Measurements from ENCODE around the gene RMND5A. TPM values are rescaled to one million over a fixed set of nuclear protein-coding genes. Genes with fewer than 3 reads are reported as not detected.

RMND5A gene
- total and polyA plus RNA-seq, 2 donors from 2014 or later = 13.9 to 33.6 TPM

GRCh38 chr2:86807468-86808275 lies 87.6 kb downstream of the RMND5A start:
- TF ChIP-seq, protein P1, sequence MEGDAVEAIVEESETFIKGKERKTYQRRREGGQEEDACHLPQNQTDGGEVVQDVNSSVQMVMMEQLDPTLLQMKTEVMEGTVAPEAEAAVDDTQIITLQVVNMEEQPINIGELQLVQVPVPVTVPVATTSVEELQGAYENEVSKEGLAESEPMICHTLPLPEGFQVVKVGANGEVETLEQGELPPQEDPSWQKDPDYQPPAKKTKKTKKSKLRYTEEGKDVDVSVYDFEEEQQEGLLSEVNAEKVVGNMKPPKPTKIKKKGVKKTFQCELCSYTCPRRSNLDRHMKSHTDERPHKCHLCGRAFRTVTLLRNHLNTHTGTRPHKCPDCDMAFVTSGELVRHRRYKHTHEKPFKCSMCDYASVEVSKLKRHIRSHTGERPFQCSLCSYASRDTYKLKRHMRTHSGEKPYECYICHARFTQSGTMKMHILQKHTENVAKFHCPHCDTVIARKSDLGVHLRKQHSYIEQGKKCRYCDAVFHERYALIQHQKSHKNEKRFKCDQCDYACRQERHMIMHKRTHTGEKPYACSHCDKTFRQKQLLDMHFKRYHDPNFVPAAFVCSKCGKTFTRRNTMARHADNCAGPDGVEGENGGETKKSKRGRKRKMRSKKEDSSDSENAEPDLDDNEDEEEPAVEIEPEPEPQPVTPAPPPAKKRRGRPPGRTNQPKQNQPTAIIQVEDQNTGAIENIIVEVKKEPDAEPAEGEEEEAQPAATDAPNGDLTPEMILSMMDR (IDR thresholded peaks at IDR 0.05; ENCODE audit: borderline replicate concordance, extremely low read depth, insufficient read depth) = no peak
- H3K27ac ChIP-seq (ENCODE audit: low read depth in 2 of 2, low read length in 2 of 2) = no peak overlapping the region
- peak overlapping the region in 2 of 3 donors; percentile 10 to 58 for H3K9ac ChIP-seq (ENCODE audit: low read length in 3 of 3)
- DNase-seq (peak; percentile 66 to 87 (median 75)), FAIRE-seq (no peak)
- peaks cover 0 to 5% (median 0%) of the 10 kb centered on the region in 3 donors for H3K4me1 ChIP-seq (ENCODE audit: control insufficient read depth in 2 of 3, insufficient read depth in 2 of 3, low read depth in 1 of 3, low read length in 3 of 3)
- intact Hi-C loops (cut with DNase I) = no loop called here
- peak overlapping the region; percentile 47 to 64 (median 55) for H3K4me3 ChIP-seq (ENCODE audit: low read length in 3 of 3)
- H3K27me3 ChIP-seq (ENCODE audit: control insufficient read depth, insufficient read depth, low read length) = peaks cover 17% of the 10 kb centered on the region
- H3K36me3 ChIP-seq (ENCODE audit: control insufficient read depth in 2 of 3, insufficient read depth in 3 of 3, low read length in 3 of 3) = no peaks in the 10 kb centered on the region
- H3K9me3 ChIP-seq (ENCODE audit: control insufficient read depth in 2 of 3, insufficient read depth in 1 of 3, low read length in 3 of 3) = no peaks in the 10 kb centered on the region

DNA sequence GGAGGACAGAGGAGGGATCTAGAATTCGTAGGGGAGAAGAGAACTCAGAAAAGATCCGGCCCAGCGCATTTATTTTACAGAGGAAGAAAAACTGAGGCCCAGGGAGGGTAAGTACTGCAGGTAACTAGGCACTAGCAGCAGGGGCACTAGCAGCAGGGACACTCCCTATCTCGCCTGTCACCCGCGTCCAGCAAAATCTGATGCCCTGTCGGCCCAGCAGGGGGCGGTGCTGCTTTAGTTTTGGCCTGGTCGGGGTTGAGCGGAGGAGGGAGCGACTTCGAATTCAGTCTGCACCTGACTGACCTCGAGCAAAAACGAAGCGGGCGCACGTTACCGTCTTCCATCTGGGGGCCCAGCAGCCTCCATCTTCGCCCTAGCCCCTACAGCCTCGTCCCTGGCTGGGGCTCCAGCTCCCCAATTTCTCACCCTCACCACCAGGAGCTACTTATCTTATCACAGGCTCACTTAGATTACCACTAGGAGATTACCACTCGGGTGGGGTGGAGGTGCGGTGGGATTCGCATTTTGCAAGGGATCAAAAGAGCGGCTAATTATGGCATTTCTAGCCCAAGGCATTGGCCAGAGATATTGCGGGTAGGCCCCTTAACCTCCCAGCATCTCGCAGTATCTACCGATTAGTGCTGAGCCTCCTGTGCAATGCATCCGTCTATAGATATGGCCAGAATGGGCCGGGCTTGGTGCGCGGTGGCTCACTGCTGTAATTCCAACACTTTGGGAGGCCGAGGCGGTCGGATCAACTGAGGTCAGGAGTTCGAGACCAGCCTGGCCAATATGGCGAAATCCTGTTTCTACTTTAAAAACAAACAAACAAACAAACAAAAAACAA lies 88.4 kb downstream of the RMND5A start:
- H3K4me3 ChIP-seq (ENCODE audit: low read length in 3 of 3) = peak overlapping the region; percentile 47 to 64 (median 55)
- peaks cover 0 to 5% (median 0%) of the 10 kb centered on the region in 3 donors for H3K4me1 ChIP-seq (ENCODE audit: control insufficient read depth in 2 of 3, insufficient read depth in 2 of 3, low read depth in 1 of 3, low read length in 3 of 3)
- no peaks in the 10 kb centered on the region for H3K36me3 ChIP-seq (ENCODE audit: control insufficient read depth in 2 of 3, insufficient read depth in 3 of 3, low read length in 3 of 3)
- intact Hi-C loops (cut with DNase I) = no loop called here
- no peaks in the 10 kb centered on the region for H3K9me3 ChIP-seq (ENCODE audit: control insufficient read depth in 2 of 3, insufficient read depth in 1 of 3, low read length in 3 of 3)
- H3K27ac ChIP-seq (ENCODE audit: low read depth in 2 of 2, low read length in 2 of 2) = no peak overlapping the region
- TF ChIP-seq, protein P1 (IDR thresholded peaks at IDR 0.05; ENCODE audit: borderline replicate concordance, extremely low read depth, insufficient read depth) = peak; percentile 92
- peak overlapping the region in 1 of 3 donors; percentile 58 for H3K9ac ChIP-seq (ENCODE audit: low read length in 3 of 3)
- DNase-seq (peak; percentile 93 to 96 (median 94)), FAIRE-seq (no peak)
- H3K27me3 ChIP-seq (ENCODE audit: control insufficient read depth, insufficient read depth, low read length) = peaks cover 17% of the 10 kb centered on the region

GRCh38 chr2:86809481-86810121 lies 89.5 kb downstream of the RMND5A start:
- H3K4me1 ChIP-seq (ENCODE audit: control insufficient read depth in 2 of 3, insufficient read depth in 2 of 3, low read depth in 1 of 3, low read length in 3 of 3) = peaks cover 0 to 5% (median 0%) of the 10 kb centered on the region in 3 donors
- no peaks in the 10 kb centered on the region for H3K9me3 ChIP-seq (ENCODE audit: control insufficient read depth in 2 of 3, insufficient read depth in 1 of 3, low read length in 3 of 3)
- TF ChIP-seq, protein P1 (IDR thresholded peaks at IDR 0.05; ENCODE audit: borderline replicate concordance, extremely low read depth, insufficient read depth) = no peak
- DNase-seq (peak in 3 of 5 donors; percentile 11 to 81 (median 13)), FAIRE-seq (no peak)
- peaks cover 17% of the 10 kb centered on the region for H3K27me3 ChIP-seq (ENCODE audit: control insufficient read depth, insufficient read depth, low read length)
- H3K4me3 ChIP-seq (ENCODE audit: low read length in 3 of 3) = no peak overlapping the region
- intact Hi-C loops (cut with DNase I) = no loop called here
- no peak overlapping the region for H3K9ac ChIP-seq (ENCODE audit: low read length in 3 of 3)
- H3K27ac ChIP-seq (ENCODE audit: low read depth in 2 of 2, low read length in 2 of 2) = no peak overlapping the region
- H3K36me3 ChIP-seq (ENCODE audit: control insufficient read depth in 2 of 3, insufficient read depth in 3 of 3, low read length in 3 of 3) = no peaks in the 10 kb centered on the region
